ENCODE measurements around the gene CXCL6.

Gene CXCL6

GRCh38 chr4:73843369-73843768, 6.9 kb downstream of the CXCL6 start:
- no peak for DNase-seq

DNA sequence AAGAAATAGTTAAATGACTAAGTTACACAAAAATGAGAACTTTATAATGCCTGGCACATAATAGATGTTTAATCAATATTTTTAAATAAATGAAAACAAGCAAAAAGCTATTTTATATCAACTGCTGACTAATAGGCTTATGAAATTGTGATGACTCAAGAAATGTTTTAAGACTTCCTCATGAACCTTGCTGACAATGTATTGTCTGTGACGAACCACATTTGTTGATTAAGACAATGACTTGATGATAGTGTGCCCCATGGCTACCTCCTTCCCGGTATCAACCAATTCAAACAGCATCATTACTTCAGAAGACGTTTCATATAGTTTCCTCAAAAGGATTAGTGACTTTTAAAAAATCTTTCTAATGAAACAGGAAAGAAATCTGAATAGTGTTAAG, 7.9 kb downstream of the CXCL6 start:
- DNase-seq: no peak

DNA sequence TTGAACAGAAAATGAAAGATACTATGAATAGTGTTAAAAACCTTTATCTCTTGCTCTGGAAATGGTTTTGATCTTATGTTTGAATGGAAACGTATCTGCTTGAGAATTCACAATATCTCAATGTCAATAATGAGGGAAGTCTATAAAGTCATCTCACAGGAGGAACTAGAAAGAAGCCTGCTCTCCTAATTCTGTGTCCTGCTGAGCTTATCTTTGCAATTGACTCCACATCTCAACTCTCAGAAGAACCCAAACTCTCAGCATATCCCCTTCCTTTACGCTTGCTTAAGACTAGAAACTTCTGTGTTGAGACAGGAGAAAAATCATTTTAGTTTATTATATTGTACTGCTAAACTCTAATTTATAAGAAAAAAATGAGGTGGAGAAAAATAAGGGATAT, 8.3 kb downstream of the CXCL6 start:
- no peak for DNase-seq

DNA sequence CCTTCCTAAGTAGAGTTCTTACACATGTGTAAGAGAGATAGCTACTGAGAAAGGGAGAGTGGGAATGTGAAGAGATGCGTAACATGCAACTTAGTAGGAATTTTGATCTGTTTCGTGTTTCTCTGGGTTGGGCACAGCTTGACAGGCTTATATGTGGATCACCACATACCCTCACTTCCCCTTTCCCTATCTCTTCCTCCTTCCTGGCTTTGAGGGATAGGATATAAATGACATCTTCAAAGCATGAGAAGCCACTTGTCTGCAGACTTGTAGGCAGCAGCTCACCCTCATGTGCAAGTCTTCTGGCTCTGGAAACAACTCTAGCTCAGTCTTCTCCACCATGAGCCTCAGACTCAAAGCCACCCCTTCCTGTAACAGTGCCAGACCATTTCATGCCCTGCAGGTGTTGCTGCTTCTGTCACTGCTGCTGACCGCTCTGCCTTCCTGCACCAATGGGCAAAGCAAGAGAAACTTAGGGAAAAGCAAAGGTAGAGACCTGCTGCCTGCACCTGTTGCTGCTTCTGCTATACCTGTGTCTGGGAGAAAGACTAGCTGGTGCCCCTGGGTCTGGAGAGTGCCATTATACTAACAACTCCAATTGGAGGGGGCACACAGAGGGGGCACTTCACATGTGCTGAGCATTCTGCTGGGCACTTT, 11.2 kb downstream of the CXCL6 start:
- no peak for DNase-seq

DNA sequence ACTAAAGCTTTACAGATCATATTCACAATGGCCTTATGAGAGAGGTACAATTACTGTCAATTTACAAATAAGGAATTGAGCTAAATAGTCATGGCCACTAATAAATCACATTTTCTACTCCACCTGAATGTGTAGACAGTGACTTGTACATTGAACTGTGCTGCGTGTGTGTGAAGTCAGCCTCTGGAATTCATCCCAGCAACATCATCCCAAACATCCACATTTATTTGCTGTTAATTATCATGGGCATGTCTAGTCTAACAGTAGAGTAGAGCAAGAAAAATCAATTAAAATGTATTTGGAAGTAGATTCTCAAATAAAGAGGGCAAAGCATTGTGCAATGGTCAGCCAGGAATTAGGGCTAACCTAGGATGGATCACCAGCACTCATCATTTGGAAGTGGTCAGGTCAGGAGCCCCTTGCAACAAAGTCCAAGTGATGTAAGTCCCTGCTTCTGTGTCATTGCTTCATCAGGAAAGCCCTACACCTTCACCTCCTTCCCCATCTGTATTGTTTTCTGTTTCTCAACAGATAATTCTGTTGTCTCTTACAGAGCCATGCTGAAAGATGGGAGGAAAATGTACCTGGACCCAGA, 11.8 kb downstream of the CXCL6 start:
- no peak for DNase-seq

DNA sequence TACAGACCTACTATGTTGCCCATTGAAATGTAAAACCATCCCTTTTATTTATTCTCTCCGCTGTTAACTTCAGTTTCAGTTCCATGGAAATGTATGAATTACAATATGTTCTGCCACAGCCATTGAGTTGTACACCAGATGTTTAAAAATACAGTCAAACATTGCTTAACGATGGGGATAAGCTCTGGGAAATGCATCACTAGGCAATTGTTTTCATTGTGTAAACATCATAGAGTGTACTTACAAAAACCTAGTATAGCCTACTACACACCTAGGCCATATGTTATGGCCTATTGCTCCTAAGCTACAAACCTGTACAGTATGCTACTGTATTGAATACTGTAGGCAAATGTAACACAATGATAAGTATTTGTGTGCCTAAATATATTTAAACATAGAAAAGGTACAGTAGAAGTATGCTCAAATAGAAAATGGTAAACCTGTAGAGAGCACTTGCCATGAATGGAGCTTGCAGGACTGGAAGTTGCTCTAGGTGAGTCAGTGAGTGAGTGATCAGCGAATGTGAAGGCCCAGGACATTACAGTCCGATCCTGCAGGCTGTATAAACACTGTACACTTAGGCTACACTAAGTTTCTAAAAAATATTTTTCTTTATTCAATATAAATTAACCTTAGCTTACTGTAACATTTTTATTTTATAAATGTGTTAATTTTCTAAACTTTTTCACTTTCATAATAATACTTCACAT, 13.9 kb downstream of the CXCL6 start:
- no peak for DNase-seq

GRCh38 chr4:73851293-73851692, 14.8 kb downstream of the CXCL6 start:
- no peak for DNase-seq

DNA sequence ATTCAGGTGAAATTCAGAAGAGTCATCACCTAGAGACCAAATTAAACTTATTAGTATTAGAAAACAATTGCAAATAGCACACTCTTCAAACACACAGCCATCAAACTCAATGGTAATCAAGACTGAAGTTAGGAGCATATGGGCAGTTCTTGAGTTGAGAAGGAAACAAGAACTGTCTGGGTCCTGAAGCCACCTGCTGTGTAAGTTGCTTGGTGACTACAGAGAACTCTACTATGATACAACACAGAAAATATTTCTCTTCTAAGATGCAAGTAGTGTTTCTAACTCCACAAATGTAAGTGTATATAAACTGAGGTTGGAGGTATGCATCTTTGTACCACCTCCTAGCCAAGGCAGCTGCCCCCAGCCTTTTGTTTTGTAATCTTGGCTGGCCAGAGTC, 16.3 kb downstream of the CXCL6 start:
- DNase-seq: no peak

- no peak for DNase-seq
These were observed 16.8 kb downstream of the CXCL6 start, which contains the start of gene PF4V1 for GRCh38 chr4:73853246-73853704. Gene PF4V1 (plus strand): TSS chr4:73853296. CDS start chr4:73853363, 67 bp downstream.

DNA sequence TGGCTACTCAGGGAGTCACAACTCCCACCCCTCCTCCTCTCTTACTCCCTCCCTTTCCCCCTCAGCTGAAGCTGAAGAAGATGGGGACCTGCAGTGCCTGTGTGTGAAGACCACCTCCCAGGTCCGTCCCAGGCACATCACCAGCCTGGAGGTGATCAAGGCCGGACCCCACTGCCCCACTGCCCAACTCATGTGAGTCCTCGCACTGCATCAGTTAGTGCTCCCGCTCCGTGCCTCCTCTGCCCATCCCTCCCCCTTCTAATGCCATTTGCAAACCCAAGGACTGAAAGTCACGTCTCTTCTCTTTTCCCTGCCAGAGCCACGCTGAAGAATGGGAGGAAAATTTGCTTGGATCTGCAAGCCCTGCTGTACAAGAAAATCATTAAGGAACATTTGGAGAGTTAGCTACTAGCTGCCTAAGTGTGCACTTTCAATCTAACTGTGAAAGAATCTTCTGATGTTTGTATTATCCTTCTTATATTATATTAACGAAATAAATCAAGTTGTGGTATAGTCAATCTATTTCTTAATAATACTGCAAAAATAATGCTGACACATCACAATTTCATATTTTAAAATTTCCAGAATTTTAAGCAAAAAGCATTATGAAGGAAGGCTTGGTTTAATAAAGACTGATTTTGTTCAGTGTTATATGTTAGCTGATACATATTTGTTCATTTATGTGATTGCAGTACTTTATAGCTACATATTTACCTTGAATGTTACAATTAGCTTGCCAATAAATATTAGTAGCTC, 17.4 kb downstream of the CXCL6 start:
- no peak for DNase-seq

- DNase-seq: no peak
These were observed 18.9 kb downstream of the CXCL6 start for GRCh38 chr4:73855406-73855805.

GRCh38 chr4:73856518-73856917, 20.0 kb downstream of the CXCL6 start:
- no peak for DNase-seq

- no peak for DNase-seq
These were observed 23.2 kb downstream of the CXCL6 start for GRCh38 chr4:73859614-73860088.

- no peak for DNase-seq
These were observed 23.7 kb downstream of the CXCL6 start for GRCh38 chr4:73860181-73860580.

DNA sequence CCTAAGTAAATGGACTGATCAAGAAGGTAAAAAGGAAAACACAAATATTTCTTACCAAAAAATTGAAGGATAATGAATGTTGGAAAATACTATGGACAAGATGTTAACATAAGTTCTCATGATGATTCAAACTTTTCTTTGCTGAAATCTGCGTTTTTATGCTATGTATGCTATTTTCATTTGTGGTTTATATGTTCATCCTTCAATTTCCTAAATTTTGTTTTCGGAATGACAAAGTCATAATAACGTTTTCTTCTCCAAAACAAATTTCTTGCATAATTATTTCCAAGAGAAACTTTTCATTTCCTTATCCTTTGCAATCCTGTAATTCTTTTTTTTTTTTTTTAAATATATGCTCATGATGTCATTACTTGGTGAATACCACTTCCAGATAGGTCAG, 24.4 kb downstream of the CXCL6 start:
- DNase-seq: no peak

GRCh38 chr4:73862322-73862721, 25.8 kb downstream of the CXCL6 start:
- DNase-seq: no peak

GRCh38 chr4:73864365-73864764, 27.9 kb downstream of the CXCL6 start:
- DNase-seq: no peak

GRCh38 chr4:73864961-73865360, 28.5 kb downstream of the CXCL6 start:
- no peak for DNase-seq

DNA sequence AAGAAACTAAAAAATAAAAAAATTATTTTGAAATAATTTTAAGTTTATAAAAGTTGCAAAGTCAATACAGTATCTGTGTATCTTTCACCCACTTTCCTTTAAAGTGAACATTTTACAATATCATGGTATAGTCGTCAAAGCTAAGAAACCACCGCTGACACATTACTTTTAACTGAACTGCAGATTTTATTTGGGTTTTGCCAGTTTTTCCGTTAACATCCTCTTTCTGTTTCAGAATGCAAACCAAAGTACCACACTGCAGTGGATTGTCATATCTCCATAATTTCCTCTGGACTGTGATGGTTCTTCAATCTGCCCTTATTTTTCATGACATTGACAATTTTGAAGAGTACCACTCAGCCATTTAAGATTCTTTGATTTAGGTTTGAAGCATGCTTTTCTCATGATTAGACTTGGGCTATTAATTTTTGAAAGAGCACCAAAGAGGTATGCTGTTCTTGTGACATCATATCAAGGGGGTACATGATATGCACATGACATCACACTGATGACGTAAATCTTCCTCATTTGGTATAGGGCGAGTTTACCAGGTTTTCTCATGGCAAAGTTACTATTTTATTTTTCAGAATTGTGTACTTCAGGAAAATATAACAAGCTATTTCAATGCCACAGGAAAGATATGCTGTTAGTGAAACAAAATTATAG, 29.1 kb downstream of the CXCL6 start:
- no peak for DNase-seq

DNA sequence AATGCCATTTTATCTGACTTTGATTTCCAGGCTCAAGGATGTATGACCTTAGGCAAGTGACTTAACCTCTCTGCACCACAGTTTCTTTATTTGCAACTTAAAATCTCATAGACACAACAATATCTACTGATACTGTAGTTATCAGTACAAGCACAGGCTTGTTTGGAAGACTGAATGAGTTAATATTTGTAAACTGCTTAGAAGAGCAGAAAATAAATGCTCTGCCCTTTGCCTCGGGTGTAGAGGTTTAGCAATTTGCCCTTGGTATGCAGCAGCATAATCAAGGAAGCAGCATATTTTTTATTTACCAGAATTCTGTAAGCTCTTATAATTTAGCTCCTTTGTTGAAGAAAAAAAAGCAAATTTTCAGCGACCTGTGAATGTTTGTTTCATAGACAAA, 29.8 kb downstream of the CXCL6 start:
- DNase-seq: no peak

GRCh38 chr4:73867783-73868182, 31.3 kb downstream of the CXCL6 start:
- no peak for DNase-seq

- DNase-seq: no peak
These were observed 32.0 kb downstream of the CXCL6 start for GRCh38 chr4:73868206-73869129.
